ENCODE data around the gene TRMT112.
A peak's percentile ranks its signal among the peaks of the same experiment; 100 is the strongest.

TRMT112 gene

DNA sequence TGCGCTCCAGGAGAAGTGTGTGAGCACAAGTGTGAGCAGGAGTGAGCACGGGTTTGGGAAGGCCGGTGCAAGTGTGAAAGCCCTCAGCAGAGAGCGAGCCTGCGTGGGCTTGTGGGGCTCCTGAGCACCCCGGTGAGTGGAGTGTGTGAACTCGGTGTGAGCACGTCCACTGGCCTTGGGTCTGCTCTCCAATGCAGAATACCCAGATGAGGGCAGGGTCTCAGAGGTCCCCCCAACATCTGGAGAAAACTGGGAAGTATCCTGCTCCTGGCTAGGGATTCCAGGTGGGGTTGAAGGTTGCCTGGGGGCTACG lies 10.8 kb downstream of the TRMT112 start:
- no peak for DNase-seq

GRCh38 chr11:64305691-64306562 lies 11.4 kb downstream of the TRMT112 start:
- DNase-seq, result peak; percentile 10 to 80 (median 71)

GRCh38 chr11:64305075-64305690 lies 12.2 kb downstream of the TRMT112 start, which contains the start of gene ESRRA:
ESRRA (plus strand) TSS chr11:64305524; CDS start chr11:64307180, 1,656 bp downstream.
- peak; percentile 99 to 100 (median 100) for DNase-seq

- DNase-seq, result peak; percentile 86 to 95 (median 91)
Observed at GRCh38 chr11:64304316-64305072, 12.9 kb downstream of the TRMT112 start.

GRCh38 chr11:64304032-64304315 lies 13.4 kb downstream of the TRMT112 start:
- no peak for DNase-seq

GRCh38 chr11:64303109-64304031 lies 14.0 kb downstream of the TRMT112 start:
- DNase-seq, result no peak

DNA sequence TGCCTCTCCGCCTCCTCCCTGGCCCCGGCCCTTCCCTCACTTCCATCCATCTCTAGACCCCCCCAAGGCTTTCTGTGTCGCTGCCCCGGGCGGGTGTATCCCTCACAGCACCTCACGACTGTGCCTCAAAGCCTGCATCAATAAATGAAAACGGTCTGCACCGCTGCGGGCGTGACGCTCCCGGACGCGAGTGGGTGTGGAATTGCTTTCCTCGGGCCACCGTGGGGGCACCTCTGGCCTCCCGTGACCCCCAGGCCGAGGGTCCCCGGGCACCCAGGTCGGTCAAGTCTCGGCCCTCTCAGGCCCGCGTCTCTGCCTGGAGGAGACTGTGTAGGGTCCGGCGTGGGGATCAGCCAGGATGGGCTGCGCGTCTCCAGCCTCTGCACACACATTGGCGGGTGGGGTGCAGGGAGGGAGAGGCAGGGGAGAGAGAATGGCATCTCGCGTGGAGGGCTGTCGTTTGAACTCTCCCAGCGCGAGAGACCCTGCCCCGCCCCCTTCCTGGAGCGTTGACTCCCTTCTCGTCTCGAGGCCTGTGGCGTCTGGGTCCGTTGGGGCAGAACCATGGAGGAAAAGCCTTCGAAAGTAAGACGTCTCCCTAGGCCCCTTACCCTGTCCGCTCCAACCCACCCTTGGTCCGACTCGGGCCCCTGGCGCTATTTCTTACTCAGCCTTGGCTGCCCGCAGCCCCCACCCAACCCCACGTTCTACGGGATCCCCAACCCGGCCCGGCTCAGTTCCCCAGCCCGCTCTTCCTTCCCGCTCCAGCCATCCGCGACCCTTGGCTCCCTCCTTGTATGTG lies 17.3 kb downstream of the TRMT112 start, which contains the start of gene CATSPERZ:
TSS of gene CATSPERZ (plus strand) at position 512 of the 802 bp plus-strand sequence. CDS start at position 565, 53 bp downstream.
- DNase-seq, result peak in 1 of 3 experiments; percentile 46

- DNase-seq, result peak in 2 of 3 experiments; percentile 50 to 59
Observed at GRCh38 chr11:64298966-64299846, 18.2 kb downstream of the TRMT112 start.

- DNase-seq, result no peak
Observed at GRCh38 chr11:64297699-64298358, 19.5 kb downstream of the TRMT112 start.

DNA sequence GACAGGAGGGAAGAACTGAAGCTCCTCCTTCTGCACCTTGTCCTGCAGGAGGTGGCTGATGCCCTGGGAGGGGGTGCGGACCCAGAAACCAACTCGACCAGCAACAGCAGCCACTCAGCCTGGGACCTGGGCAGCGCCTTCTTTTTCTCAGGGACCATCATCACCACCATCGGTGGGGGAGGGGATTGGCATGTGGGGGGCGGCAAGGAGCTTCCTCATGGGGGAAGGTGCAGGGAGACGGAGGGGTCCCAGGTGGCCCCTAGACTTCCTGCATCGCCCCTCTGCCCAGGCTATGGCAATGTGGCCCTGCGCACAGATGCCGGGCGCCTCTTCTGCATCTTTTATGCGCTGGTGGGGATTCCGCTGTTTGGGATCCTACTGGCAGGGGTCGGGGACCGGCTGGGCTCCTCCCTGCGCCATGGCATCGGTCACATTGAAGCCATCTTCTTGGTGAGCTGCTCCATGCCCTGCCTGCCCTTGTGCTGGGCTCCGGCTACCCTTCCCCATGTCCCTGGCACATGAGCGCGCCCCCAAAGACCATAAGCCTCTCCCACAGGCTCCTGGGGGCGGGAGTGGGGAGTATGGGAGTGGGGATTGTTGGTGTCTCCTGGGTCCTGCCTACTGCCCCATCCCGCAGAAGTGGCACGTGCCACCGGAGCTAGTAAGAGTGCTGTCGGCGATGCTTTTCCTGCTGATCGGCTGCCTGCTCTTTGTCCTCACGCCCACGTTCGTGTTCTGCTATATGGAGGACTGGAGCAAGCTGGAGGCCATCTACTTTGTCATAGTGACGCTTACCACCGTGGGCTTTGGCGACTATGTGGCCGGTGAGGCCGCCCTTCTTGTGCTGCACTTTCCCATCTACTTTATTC lies 20.3 kb downstream of the TRMT112 start:
- DNase-seq, result no peak

DNA sequence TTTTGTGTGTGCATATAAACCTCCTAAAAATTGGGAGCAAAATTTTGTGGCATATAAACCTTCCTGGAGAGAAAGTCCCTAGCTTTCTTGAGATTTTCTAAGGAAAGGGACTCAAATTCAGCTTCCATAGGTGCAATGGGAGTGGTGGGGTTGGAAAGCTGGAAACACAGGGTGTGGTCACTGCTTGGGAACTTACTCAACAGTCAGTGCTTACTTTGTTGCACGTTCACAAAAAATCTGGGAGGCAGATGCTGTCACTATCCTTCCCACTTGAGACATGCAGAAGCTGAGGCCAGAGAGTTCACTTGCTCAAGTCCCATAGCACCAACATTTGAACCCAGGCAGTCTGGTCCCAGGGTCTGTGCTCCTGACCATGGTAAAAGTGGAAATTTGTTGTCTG lies 21.1 kb downstream of the TRMT112 start:
- no peak for DNase-seq

DNA sequence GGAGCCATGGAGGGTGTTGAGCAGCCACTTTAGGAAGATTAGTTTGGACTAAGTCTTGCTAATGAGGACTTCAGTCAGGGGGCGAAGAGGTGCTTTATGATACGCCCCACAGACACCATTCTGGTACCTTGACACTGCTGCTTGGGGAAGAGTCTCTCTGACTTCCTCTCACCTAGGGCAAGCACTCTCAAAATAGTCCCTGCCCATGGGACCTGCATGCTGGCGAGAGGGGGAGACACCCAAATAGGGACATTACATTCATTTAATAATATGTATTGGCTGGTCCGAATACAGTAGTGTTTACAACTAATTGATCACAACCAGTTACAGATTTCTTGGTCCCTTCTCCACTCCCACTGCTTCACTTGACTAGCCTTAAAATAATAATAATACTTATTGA lies 21.6 kb downstream of the TRMT112 start:
- no peak for DNase-seq

DNA sequence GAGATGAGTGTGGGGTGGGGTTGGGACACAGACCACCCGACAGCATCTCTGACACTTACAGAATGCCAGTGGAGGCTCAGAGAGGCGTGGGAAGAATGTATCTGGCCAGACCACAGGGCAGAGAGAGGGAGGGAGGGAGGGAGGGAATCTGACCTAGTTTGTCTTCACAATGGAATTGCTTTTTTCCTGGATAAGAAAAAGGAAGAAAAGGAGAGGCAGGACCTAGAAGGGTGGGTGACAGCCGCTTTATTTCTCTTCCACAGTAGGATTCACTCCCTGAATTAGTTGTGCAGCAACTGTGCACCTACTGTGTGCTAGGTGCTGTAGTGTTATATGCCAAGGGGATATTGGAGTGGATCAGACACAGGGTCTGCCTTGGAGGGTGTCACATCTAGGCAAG lies 22.6 kb downstream of the TRMT112 start:
- no peak for DNase-seq

DNA sequence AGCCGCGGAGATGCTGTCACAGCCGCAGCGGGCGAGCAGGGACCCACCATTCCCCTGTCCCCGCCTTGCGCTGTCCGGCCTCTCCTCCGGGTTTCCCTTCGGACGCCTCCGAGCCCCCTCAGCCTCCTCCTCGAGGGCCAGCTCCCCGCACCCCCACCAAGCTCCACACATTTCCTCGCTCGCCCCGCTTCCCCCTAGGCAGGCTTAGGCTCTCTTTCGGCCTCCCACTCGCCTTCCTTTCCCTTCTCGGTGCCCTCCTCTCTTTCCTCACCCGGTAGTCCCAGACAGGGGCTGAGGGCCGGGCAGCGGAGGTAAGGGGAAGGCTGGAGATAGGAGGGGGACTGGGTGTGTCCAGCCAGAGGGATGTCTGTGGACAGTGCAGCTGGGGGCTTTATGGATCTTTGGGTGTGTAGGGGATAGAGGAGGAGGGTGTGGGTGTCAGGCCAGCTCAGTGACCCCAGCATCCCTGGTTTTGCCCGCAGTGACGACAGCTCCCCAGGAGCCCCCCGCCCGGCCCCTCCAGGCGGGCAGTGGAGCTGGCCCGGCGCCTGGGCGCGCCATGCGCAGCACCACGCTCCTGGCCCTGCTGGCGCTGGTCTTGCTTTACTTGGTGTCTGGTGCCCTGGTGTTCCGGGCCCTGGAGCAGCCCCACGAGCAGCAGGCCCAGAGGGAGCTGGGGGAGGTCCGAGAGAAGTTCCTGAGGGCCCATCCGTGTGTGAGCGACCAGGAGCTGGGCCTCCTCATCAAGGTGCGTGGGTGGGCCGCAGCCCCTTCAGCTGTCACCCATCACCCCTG lies 24.7 kb downstream of the TRMT112 start:
- no peak for DNase-seq

- peak in 2 of 3 experiments; percentile 22 to 34 for DNase-seq
Observed at GRCh38 chr11:64291752-64292459, 25.5 kb downstream of the TRMT112 start.

GRCh38 chr11:64291262-64291751 lies 26.1 kb downstream of the TRMT112 start, which contains the start of gene KCNK4:
KCNK4 (plus strand) TSS chr11:64291302; CDS start chr11:64293019, 1,717 bp downstream.
- no peak for DNase-seq

Data from NCI-H1417 (cell line).